H9 (cell line): Measurements from ENCODE around the gene LIMA1. TPM values are rescaled to one million over a fixed set of nuclear protein-coding genes. Genes with fewer than 3 reads are reported as not detected.
"Not testable (repeated sequence)": the region's sequence is repeated elsewhere in the genome, so short reads cannot be mapped to it uniquely, and the experiment has no call there.

Experiments
- DNase-seq: peaks from one replicate; pipeline ENCODE4 v3.0.0-alpha.2; 2017
- H2AFZ ChIP-seq: one replicate; pipeline ENCODE4 v1.6.1; 2013; ENCODE audit warnings: mild to moderate bottlenecking, low read length, control low read depth, moderate library complexity
- H2AK5ac ChIP-seq: 2 replicates; pipeline ENCODE4 v1.6.1; 2013; ENCODE audit warnings: low read length, control low read depth, mixed read lengths; ENCODE audit not compliant: insufficient read length
- H2BK120ac ChIP-seq: one replicate; pipeline ENCODE4 v1.6.1; 2013; ENCODE audit warnings: low read depth, mild to moderate bottlenecking, low read length, control low read depth, inconsistent platforms; ENCODE audit not compliant: poor library complexity, severe bottlenecking
- H2BK12ac ChIP-seq: 2 replicates; pipeline ENCODE4 v1.6.1; 2013; ENCODE audit warnings: low read length, control low read depth, mixed read lengths, low read depth; ENCODE audit not compliant: insufficient read length
- H2BK15ac ChIP-seq: 2 replicates; pipeline ENCODE4 v1.6.1; 2013; ENCODE audit warnings: low read depth, low read length, control low read depth
- H2BK20ac ChIP-seq: one replicate; pipeline ENCODE4 v1.6.1; 2013; ENCODE audit warnings: low read depth, mild to moderate bottlenecking, low read length, control low read depth, inconsistent platforms; ENCODE audit not compliant: poor library complexity, severe bottlenecking
- H2BK5ac ChIP-seq: 2 replicates; pipeline ENCODE4 v1.6.1; 2013; ENCODE audit warnings: low read length, control low read depth, mixed read lengths; ENCODE audit not compliant: insufficient read length
- H3K14ac ChIP-seq: 2 replicates; pipeline ENCODE4 v1.6.1; 2013; ENCODE audit warnings: low read length, control low read depth; ENCODE audit not compliant: insufficient read depth
- H3K18ac ChIP-seq: 2 replicates; pipeline ENCODE4 v1.6.1; 2013; ENCODE audit warnings: low read depth, mild to moderate bottlenecking, mixed read lengths, low read length, control low read depth; ENCODE audit not compliant: insufficient read length
- H3K23ac ChIP-seq: 2 replicates; pipeline ENCODE4 v1.6.1; 2013; ENCODE audit warnings: low read length, control low read depth, mixed read lengths, low read depth; ENCODE audit not compliant: insufficient read length
- H3K23me2 ChIP-seq: 2 replicates; pipeline ENCODE4 v1.6.1; 2013; ENCODE audit warnings: low read depth, mild to moderate bottlenecking, mixed read lengths, low read length, control low read depth; ENCODE audit not compliant: insufficient read length, poor library complexity, severe bottlenecking
- H3K27ac ChIP-seq: 2 replicates; pipeline ENCODE4 v1.5.1; 2013; ENCODE audit warnings: low read length, control low read depth, mixed read lengths, low read depth; ENCODE audit not compliant: insufficient read length
- H3K27me3 ChIP-seq: 2 replicates; pipeline ENCODE4 v1.6.1; 2013; ENCODE audit warnings: low read length, control low read depth, inconsistent platforms; ENCODE audit not compliant: insufficient read depth
- H3K4ac ChIP-seq: 2 replicates; pipeline ENCODE4 v1.6.1; 2013; ENCODE audit warnings: low read depth, mild to moderate bottlenecking, control low read depth, inconsistent platforms, low read length, moderate library complexity
- H3K4me1 ChIP-seq: 2 replicates; pipeline ENCODE4 v1.6.1; 2013; ENCODE audit warnings: low read length, control low read depth, inconsistent platforms; ENCODE audit not compliant: insufficient read depth
- H3K4me2 ChIP-seq: 2 replicates; pipeline ENCODE4 v1.6.1; 2013; ENCODE audit warnings: low read length, control low read depth, mixed read lengths; ENCODE audit not compliant: insufficient read length, insufficient read depth
- H3K56ac ChIP-seq: 2 replicates; pipeline ENCODE4 v1.6.1; 2013; ENCODE audit warnings: low read depth, mild to moderate bottlenecking, mixed read lengths, low read length, control low read depth; ENCODE audit not compliant: insufficient read length
- H3K79me1 ChIP-seq: 2 replicates; pipeline ENCODE4 v1.6.1; 2013; ENCODE audit warnings: low read depth, mild to moderate bottlenecking, moderate library complexity, low read length, control low read depth, inconsistent platforms; ENCODE audit not compliant: insufficient read depth, poor library complexity, severe bottlenecking
- H3K79me2 ChIP-seq: 2 replicates; pipeline ENCODE4 v1.6.1; 2013; ENCODE audit warnings: low read length, control low read depth, inconsistent platforms; ENCODE audit not compliant: insufficient read depth
- H3K9ac ChIP-seq: 2 replicates; pipeline ENCODE4 v1.6.1; 2013; ENCODE audit warnings: low read length, control low read depth, mixed read lengths; ENCODE audit not compliant: insufficient read length; ENCODE audit errors: extremely low read depth
- H3K9me3 ChIP-seq: one replicate; pipeline ENCODE4 v1.6.1; 2013; ENCODE audit warnings: low read depth, low read length, inconsistent platforms; ENCODE audit not compliant: control insufficient read depth
- H3T11ph ChIP-seq: one replicate; pipeline ENCODE4 v1.6.1; 2013; ENCODE audit warnings: mild to moderate bottlenecking, low read length, control low read depth, inconsistent platforms
- H4K20me1 ChIP-seq: one replicate; pipeline ENCODE4 v1.6.1; 2013; ENCODE audit not compliant: control insufficient read depth, insufficient read length, insufficient read depth
- H4K5ac ChIP-seq: 2 replicates; pipeline ENCODE4 v1.6.1; 2013; ENCODE audit warnings: low read depth, mild to moderate bottlenecking, mixed read lengths, low read length, control low read depth; ENCODE audit not compliant: insufficient read length
- H4K8ac ChIP-seq: replicated peaks from 2 replicates; pipeline ENCODE4 v1.6.1; 2013; ENCODE audit warnings: low read length, control low read depth, mixed read lengths, low read depth; ENCODE audit not compliant: insufficient read length
- H4K91ac ChIP-seq: 2 replicates; pipeline ENCODE4 v1.6.1; 2013; ENCODE audit warnings: low read depth, mild to moderate bottlenecking, moderate library complexity, mixed read lengths, low read length, control low read depth; ENCODE audit not compliant: insufficient read length
- H3K27ac Mint-ChIP-seq, 3 experiments: 2 replicates in 2 of 3; 3 replicates in 1 of 3; pipeline ENCODE4 v1.8.0; 2020 to 2021; ENCODE audit warnings: mixed read lengths in 3 of 3, mild to moderate bottlenecking in 1 of 3, moderate library complexity in 1 of 3
- H3K27me3 Mint-ChIP-seq: 2 replicates; pipeline ENCODE4 v1.8.0; 2021; ENCODE audit warnings: low read depth, mild to moderate bottlenecking, moderate library complexity, mixed read lengths
- H3K36me3 Mint-ChIP-seq, 3 experiments: 2 replicates in 2 of 3; 3 replicates in 1 of 3; pipeline ENCODE4 v1.8.0; 2020 to 2021; ENCODE audit warnings: low read depth in 3 of 3, mixed read lengths in 3 of 3; ENCODE audit not compliant: insufficient read depth in 1 of 3
- H3K4me1 Mint-ChIP-seq, 2 experiments: 2 replicates each; pipeline ENCODE4 v1.8.0; 2020; ENCODE audit warnings: mixed read lengths in 2 of 2
- H3K4me3 Mint-ChIP-seq, 2 experiments: 2 replicates in 1 of 2; 3 replicates in 1 of 2; pipeline ENCODE4 v1.8.0; 2020 to 2021; ENCODE audit warnings: mild to moderate bottlenecking in 2 of 2, mixed read lengths in 2 of 2, moderate library complexity in 1 of 2
- H3K9me3 Mint-ChIP-seq, 2 experiments: 2 replicates in 1 of 2; 3 replicates in 1 of 2; pipeline ENCODE4 v1.8.0; 2020; ENCODE audit warnings: mild to moderate bottlenecking in 2 of 2, mixed read lengths in 2 of 2, moderate library complexity in 1 of 2
- WGBS: extraction: QIAGEN DNeasy Blood & Tissue Kit; methylation state at CpG from one replicate; pipeline ENCODE4 v1.1.7; 2013; ENCODE audit warnings: missing lambda C conversion rate, low lambda C conversion rate, mixed read lengths; ENCODE audit not compliant: insufficient read length; ENCODE audit errors: extremely low coverage; 5-methylcytosine and 5-hydroxymethylcytosine counted together
- total RNA-seq: library from RNA; stranded (reverse); gene quantifications from 2 replicates; pipeline ENCODE4 v1.2.1, GENCODE V29; 2021
- TF ChIP-seq, protein P1 (sequence below): fragments of 200-600 bp; sonication (generic); conservative IDR thresholded peaks from 3 replicates; pipeline ENCODE4 v1.8.0; 2021; ENCODE audit warnings: antibody characterized with exemption, mild to moderate bottlenecking

Gene LIMA1
- total RNA-seq, 1 experiment from 2014 or later = 40.8 TPM

DNA sequence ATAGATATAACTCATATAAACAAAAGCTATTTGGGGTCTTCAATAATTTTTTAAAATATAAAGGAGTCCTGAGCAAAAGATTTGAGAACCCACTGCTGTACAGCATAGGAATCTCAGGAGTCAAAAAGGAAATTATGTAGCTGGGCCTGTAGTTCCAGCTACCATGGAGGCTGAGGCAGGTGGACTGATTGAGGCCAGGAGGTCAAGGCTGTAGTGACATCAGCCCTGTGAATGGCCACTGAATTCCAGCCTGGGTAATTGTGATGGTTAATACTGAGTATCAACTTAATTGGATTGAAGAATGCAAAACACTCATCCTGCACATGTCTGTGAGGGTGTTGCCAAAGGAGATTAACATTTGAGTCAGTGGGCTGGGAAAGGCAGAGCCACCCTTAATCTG lies 126.7 kb downstream of the LIMA1 start:
- peaks cover 6% of the 10 kb centered on the region; the same call in 1 of the 2 replicates for H3K79me2 ChIP-seq
- no peaks in the 10 kb centered on the region for H3K9me3 Mint-ChIP-seq
- H2BK12ac ChIP-seq = no peak overlapping the region
- H4K5ac ChIP-seq = no peak overlapping the region
- peaks cover 11 to 14% (median 12%) of the 10 kb centered on the region in 3 experiments for H3K36me3 Mint-ChIP-seq
- no peak overlapping the region; a peak in 1 of 7 replicates for H3K27ac Mint-ChIP-seq
- H3K79me1 ChIP-seq = no peaks in the 10 kb centered on the region
- H3K27me3 Mint-ChIP-seq = no peaks in the 10 kb centered on the region
- no peaks in the 10 kb centered on the region for H4K20me1 ChIP-seq
- no peak for DNase-seq
- H3K4me1 Mint-ChIP-seq = no peaks in the 10 kb centered on the region
- H3K23me2 ChIP-seq = no peaks in the 10 kb centered on the region
- H3K27me3 ChIP-seq = no peaks in the 10 kb centered on the region
- no peak overlapping the region for H2BK120ac ChIP-seq
- no peak overlapping the region for H3K9ac ChIP-seq
- no peak overlapping the region for H3K14ac ChIP-seq
- no peak overlapping the region for H3K23ac ChIP-seq
- H2BK15ac ChIP-seq = no peak overlapping the region
- H3K4ac ChIP-seq = no peak overlapping the region
- no peak overlapping the region for H2AK5ac ChIP-seq
- no peak overlapping the region for H2BK20ac ChIP-seq
- H3K4me2 ChIP-seq = no peak overlapping the region
- H2AFZ ChIP-seq = no peak overlapping the region
- TF ChIP-seq, protein P1, sequence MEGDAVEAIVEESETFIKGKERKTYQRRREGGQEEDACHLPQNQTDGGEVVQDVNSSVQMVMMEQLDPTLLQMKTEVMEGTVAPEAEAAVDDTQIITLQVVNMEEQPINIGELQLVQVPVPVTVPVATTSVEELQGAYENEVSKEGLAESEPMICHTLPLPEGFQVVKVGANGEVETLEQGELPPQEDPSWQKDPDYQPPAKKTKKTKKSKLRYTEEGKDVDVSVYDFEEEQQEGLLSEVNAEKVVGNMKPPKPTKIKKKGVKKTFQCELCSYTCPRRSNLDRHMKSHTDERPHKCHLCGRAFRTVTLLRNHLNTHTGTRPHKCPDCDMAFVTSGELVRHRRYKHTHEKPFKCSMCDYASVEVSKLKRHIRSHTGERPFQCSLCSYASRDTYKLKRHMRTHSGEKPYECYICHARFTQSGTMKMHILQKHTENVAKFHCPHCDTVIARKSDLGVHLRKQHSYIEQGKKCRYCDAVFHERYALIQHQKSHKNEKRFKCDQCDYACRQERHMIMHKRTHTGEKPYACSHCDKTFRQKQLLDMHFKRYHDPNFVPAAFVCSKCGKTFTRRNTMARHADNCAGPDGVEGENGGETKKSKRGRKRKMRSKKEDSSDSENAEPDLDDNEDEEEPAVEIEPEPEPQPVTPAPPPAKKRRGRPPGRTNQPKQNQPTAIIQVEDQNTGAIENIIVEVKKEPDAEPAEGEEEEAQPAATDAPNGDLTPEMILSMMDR = no peak
- no peak overlapping the region for H3K4me3 Mint-ChIP-seq
- no peaks in the 10 kb centered on the region for H3K4me1 ChIP-seq
- no peaks in the 10 kb centered on the region for H3K9me3 ChIP-seq
- no peak overlapping the region for H4K8ac ChIP-seq
- H3K18ac ChIP-seq = no peak overlapping the region
- H3K27ac ChIP-seq = no peak overlapping the region
- no peak overlapping the region for H3T11ph ChIP-seq
- no peak overlapping the region for H3K56ac ChIP-seq
- H2BK5ac ChIP-seq = no peak overlapping the region
- no peak overlapping the region for H4K91ac ChIP-seq

DNA sequence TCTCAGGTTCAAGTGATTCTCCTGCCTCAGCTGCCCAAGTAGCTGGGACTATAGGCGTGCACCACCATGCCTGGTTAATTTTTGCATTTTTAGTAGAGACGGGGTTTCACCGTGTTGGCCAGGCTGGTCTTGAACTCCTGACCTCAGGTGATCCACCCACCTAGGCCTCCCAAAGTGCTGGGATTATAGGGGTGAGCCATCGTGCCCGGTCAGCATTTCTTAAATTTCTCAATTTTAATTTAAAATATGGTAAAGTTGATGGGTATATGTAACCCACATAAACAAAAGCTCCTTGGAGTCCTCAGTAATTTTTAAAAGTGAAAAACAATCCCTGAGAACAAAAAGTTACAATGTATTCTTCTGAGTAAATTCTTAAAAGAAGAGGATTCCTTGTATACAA lies 128.4 kb downstream of the LIMA1 start:
- H3K4me1 ChIP-seq = not testable (repeated sequence)

More for the DNA sequence above, 128.4 kb downstream of the LIMA1 start:
- not testable (repeated sequence) for H3K79me2 ChIP-seq, H2AK5ac ChIP-seq, H3K9me3 Mint-ChIP-seq, H3K79me1 ChIP-seq, H3K4me1 Mint-ChIP-seq, H3K27ac ChIP-seq, H2BK5ac ChIP-seq, H3K27ac Mint-ChIP-seq, H3K9me3 ChIP-seq, H3K27me3 ChIP-seq, H4K8ac ChIP-seq, H3K4me3 Mint-ChIP-seq, H3K9ac ChIP-seq, H3K4me2 ChIP-seq, H2AFZ ChIP-seq, H3T11ph ChIP-seq, H3K23ac ChIP-seq, H4K5ac ChIP-seq, H3K4ac ChIP-seq, H2BK20ac ChIP-seq, H2BK12ac ChIP-seq, DNase-seq, H3K14ac ChIP-seq, H3K27me3 Mint-ChIP-seq, H3K23me2 ChIP-seq, H2BK120ac ChIP-seq, H4K20me1 ChIP-seq, H4K91ac ChIP-seq, H3K56ac ChIP-seq, H3K18ac ChIP-seq, H2BK15ac ChIP-seq
- no CpG with 5 or more reads among the region's 5 CpGs for WGBS
- H3K36me3 Mint-ChIP-seq = peaks cover 11 to 14% (median 12%) of the 10 kb centered on the region in 3 experiments
